Neural progenitor cell (in vitro differentiated cells): ENCODE measurements around the gene CA7. TPM values are rescaled to one million over a fixed set of nuclear protein-coding genes. Genes with fewer than 3 reads are reported as not detected.
A peak's percentile ranks its signal among the peaks of the same experiment; 100 is the strongest.
"Not testable (repeated sequence)": the region's sequence is repeated elsewhere in the genome, so short reads cannot be mapped to it uniquely, and the experiment has no call there.

ENCODE experiments used
- DNase-seq: peaks from one replicate; pipeline ENCODE4 v3.0.0-alpha.2; 2016; ENCODE audit warnings: low spot score
- H2AFZ ChIP-seq: fragments of 200-600 bp; sonication (generic); replicated peaks from 2 replicates; pipeline ENCODE4 v1.6.1; 2016; ENCODE audit warnings: antibody characterized with exemption
- H3F3A ChIP-seq: fragments of 200-600 bp; sonication (generic); 2 replicates; pipeline ENCODE4 v1.6.1; 2016; ENCODE audit warnings: antibody characterized with exemption, low read depth
- H3K27ac ChIP-seq: fragments of 200-600 bp; sonication (generic); 2 replicates; pipeline ENCODE4 v1.5.1; 2016; ENCODE audit warnings: mild to moderate bottlenecking
- H3K27me3 ChIP-seq: fragments of 200-600 bp; sonication (generic); 2 replicates; pipeline ENCODE4 v1.6.1; 2016; ENCODE audit warnings: mild to moderate bottlenecking, moderate library complexity
- H3K36me3 ChIP-seq: fragments of 200-600 bp; sonication (generic); 2 replicates; pipeline ENCODE4 v1.5.1; 2016
- H3K4me1 ChIP-seq: fragments of 200-600 bp; sonication (generic); 2 replicates; pipeline ENCODE4 v1.6.1; 2016; ENCODE audit warnings: mixed run types
- H3K4me2 ChIP-seq: fragments of 200-600 bp; sonication (generic); 2 replicates; pipeline ENCODE4 v1.6.1; 2016
- H3K4me3 ChIP-seq: fragments of 200-600 bp; sonication (generic); 2 replicates; pipeline ENCODE4 v1.5.1; 2016
- H3K79me2 ChIP-seq: fragments of 200-600 bp; sonication (generic); 2 replicates; pipeline ENCODE4 v1.6.1; 2016; ENCODE audit warnings: low read depth
- H3K9ac ChIP-seq: fragments of 200-600 bp; sonication (generic); 2 replicates; pipeline ENCODE4 v1.6.1; 2016
- H3K9me3 ChIP-seq: fragments of 200-600 bp; sonication (generic); 2 replicates; pipeline ENCODE4 v1.5.1; 2016; ENCODE audit warnings: low read depth
- H4K20me1 ChIP-seq: fragments of 200-600 bp; sonication (generic); 2 replicates; pipeline ENCODE4 v1.6.1; 2016; ENCODE audit warnings: low read depth
- H3K27ac Mint-ChIP-seq: 3 replicates; pipeline ENCODE4 v1.8.0; 2021; ENCODE audit warnings: mixed read lengths
- H3K27me3 Mint-ChIP-seq: 2 replicates; pipeline ENCODE4 v1.8.0; 2022; ENCODE audit warnings: low read depth, mild to moderate bottlenecking, inconsistent platforms, moderate library complexity, mixed read lengths; ENCODE audit not compliant: insufficient read depth
- H3K36me3 Mint-ChIP-seq: 3 replicates; pipeline ENCODE4 v1.8.0; 2021; ENCODE audit warnings: mixed read lengths
- H3K4me1 Mint-ChIP-seq: 3 replicates; pipeline ENCODE4 v1.8.0; 2021; ENCODE audit warnings: mixed read lengths
- H3K4me3 Mint-ChIP-seq: 3 replicates; pipeline ENCODE4 v1.8.0; 2021; ENCODE audit warnings: mild to moderate bottlenecking, moderate library complexity, mixed read lengths
- H3K9me3 Mint-ChIP-seq: 3 replicates; pipeline ENCODE4 v1.8.0; 2020; ENCODE audit warnings: mixed read lengths
- CTCF ChIP-seq: fragments of 200-600 bp; sonication (generic); IDR thresholded peaks from 2 replicates; pipeline ENCODE4 v1.5.1; 2017; ENCODE audit warnings: antibody characterized with exemption, mild to moderate bottlenecking
- EZH2 ChIP-seq: fragments of 200-600 bp; sonication (generic); IDR thresholded peaks from 2 replicates; pipeline ENCODE4 v1.6.1; 2017; ENCODE audit warnings: antibody characterized with exemption, mild to moderate bottlenecking, moderate library complexity
- EZH2phosphoT487 ChIP-seq: fragments of 200-600 bp; sonication (generic); IDR thresholded peaks from 2 replicates; pipeline ENCODE4 v1.6.1; 2017; ENCODE audit warnings: antibody characterized with exemption
- total RNA-seq: library from RNA; depleted of rRNA; stranded (reverse); fragments of >200 nt; gene quantifications from 2 replicates; pipeline ENCODE4 v1.2.3, GENCODE V29; 2015; ENCODE audit warnings: low replicate concordance

The CA7 gene
- total RNA-seq, 1 donor from 2014 or later: not detected

- Histone ChIP-seq H3K4me1 (no peaks in the 10 kb centered on the region), H2AFZ (no peak overlapping the region), H3K4me3 (no peak overlapping the region), H3K4me2 (no peak overlapping the region), H3F3A (peaks cover 4% of the 10 kb centered on the region), H3K27ac (no peak overlapping the region), H4K20me1 (no peaks in the 10 kb centered on the region), H3K9ac (no peak overlapping the region), H3K79me2 (no peaks in the 10 kb centered on the region), H3K27me3 (no peaks in the 10 kb centered on the region), H3K36me3 (no peaks in the 10 kb centered on the region), H3K9me3 (no peaks in the 10 kb centered on the region)
- TF ChIP-seq EZH2 (no peak), CTCF (no peak), EZH2phosphoT487 (no peak)
- Mint-ChIP-seq H3K27ac (no peak overlapping the region), H3K9me3 (no peaks in the 10 kb centered on the region), H3K4me3 (no peak overlapping the region), H3K27me3 (peaks cover 7% of the 10 kb centered on the region), H3K36me3 (no peaks in the 10 kb centered on the region), H3K4me1 (peaks cover 2% of the 10 kb centered on the region)
- DNase-seq: no peak
These were observed 19.5 kb downstream of the CA7 start for GRCh38 chr16:66863707-66864106.

- Mint-ChIP-seq H3K4me1 (peaks cover 15% of the 10 kb centered on the region), H3K36me3 (no peaks in the 10 kb centered on the region), H3K27me3 (peaks cover 7% of the 10 kb centered on the region), H3K27ac (no peak overlapping the region), H3K9me3 (no peaks in the 10 kb centered on the region), H3K4me3 (no peak overlapping the region)
- H3K9ac ChIP-seq: no peak overlapping the region
- H3K9me3 ChIP-seq: no peaks in the 10 kb centered on the region
- H3K27ac ChIP-seq: no peak overlapping the region
- no peak overlapping the region for H2AFZ ChIP-seq
- TF ChIP-seq EZH2 (no peak), CTCF (no peak), EZH2phosphoT487 (no peak)
- H4K20me1 ChIP-seq: no peaks in the 10 kb centered on the region
- no peaks in the 10 kb centered on the region for H3K4me1 ChIP-seq
- DNase-seq: no peak
- no peaks in the 10 kb centered on the region for H3K79me2 ChIP-seq
- peaks cover 24% of the 10 kb centered on the region for H3K27me3 ChIP-seq
- peaks cover 9% of the 10 kb centered on the region for H3F3A ChIP-seq
- no peaks in the 10 kb centered on the region for H3K36me3 ChIP-seq
- no peak overlapping the region for H3K4me3 ChIP-seq
- H3K4me2 ChIP-seq: no peak overlapping the region
These were observed 25.2 kb downstream of the CA7 start for GRCh38 chr16:66869424-66869823.

GRCh38 chr16:66871363-66871762 is 27.1 kb downstream of the CA7 start:
- not testable (repeated sequence) for H2AFZ ChIP-seq, H3K27me3 Mint-ChIP-seq, H3K36me3 Mint-ChIP-seq, H3K9ac ChIP-seq, H3K79me2 ChIP-seq, H3K27ac ChIP-seq, H3K4me3 Mint-ChIP-seq, H3K4me2 ChIP-seq, H3K4me1 ChIP-seq, H3K9me3 Mint-ChIP-seq, H3K27ac Mint-ChIP-seq, H4K20me1 ChIP-seq, H3K9me3 ChIP-seq, H3K4me3 ChIP-seq, DNase-seq, H3K36me3 ChIP-seq
- peaks cover 24% of the 10 kb centered on the region for H3K27me3 ChIP-seq
- H3K4me1 Mint-ChIP-seq: peaks cover 22% of the 10 kb centered on the region
- peaks cover 13% of the 10 kb centered on the region for H3F3A ChIP-seq

- Mint-ChIP-seq H3K4me3 (peak overlapping the region; percentile 62), H3K27ac (no peak overlapping the region), H3K9me3 (no peaks in the 10 kb centered on the region), H3K36me3 (no peaks in the 10 kb centered on the region), H3K4me1 (peaks cover 22% of the 10 kb centered on the region), H3K27me3 (peaks cover 3% of the 10 kb centered on the region)
- peaks cover 24% of the 10 kb centered on the region for H3K27me3 ChIP-seq
- no peak for DNase-seq
- H3K27ac ChIP-seq: no peak overlapping the region
- no peaks in the 10 kb centered on the region for H3K4me1 ChIP-seq
- H4K20me1 ChIP-seq: no peaks in the 10 kb centered on the region
- H3K4me2 ChIP-seq: no peak overlapping the region
- no peaks in the 10 kb centered on the region for H3K79me2 ChIP-seq
- TF ChIP-seq CTCF (no peak), EZH2phosphoT487 (no peak), EZH2 (no peak)
- H2AFZ ChIP-seq: no peak overlapping the region
- H3K9me3 ChIP-seq: no peaks in the 10 kb centered on the region
- no peak overlapping the region for H3K4me3 ChIP-seq
- H3F3A ChIP-seq: peaks cover 13% of the 10 kb centered on the region
- no peaks in the 10 kb centered on the region for H3K36me3 ChIP-seq
- H3K9ac ChIP-seq: no peak overlapping the region
These were observed 27.6 kb downstream of the CA7 start for GRCh38 chr16:66871840-66872239.
